Erythroblast (primary cell): ENCODE data around the gene CHD9.

Experiments used
- GATA1 ChIP-seq: IDR thresholded peaks from 2 replicates; pipeline ENCODE4 v1.6.1; 2011; ENCODE audit warnings: low read depth, mild to moderate bottlenecking, control low read depth, low read length, moderate library complexity
- POLR2A ChIP-seq: IDR thresholded peaks from 2 replicates; pipeline ENCODE4 v1.6.1; 2011; ENCODE audit warnings: mild to moderate bottlenecking, low read length

DNA sequence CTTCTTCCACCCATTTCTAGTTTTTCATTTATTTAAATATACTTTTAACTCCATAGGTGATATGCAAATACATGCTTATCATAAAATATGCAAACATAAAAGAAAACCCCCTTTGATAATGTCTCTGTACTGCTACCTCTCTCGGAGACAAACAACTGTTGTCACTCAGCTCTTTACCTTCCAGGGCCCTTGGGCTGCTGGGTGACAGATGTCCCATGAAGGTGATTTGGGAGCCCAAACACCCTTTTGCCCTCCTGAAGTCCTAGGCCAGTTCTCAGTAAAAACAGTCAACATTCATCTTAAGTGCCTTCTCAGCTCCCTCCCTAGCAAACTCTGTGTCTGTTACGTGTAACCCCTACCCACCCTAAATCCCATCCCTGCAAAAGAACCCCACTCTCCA lies 37.5 kb downstream of the CHD9 start:
- TF ChIP-seq GATA1: no peak
- no peak for TF ChIP-seq POLR2A
